OCI-LY1 (cell line): ENCODE results near the gene RBM26.

ENCODE experiments used
- CTCF ChIP-seq: fragments of 200-600 bp; sonication (generic), shearing (Covaris generic); IDR thresholded peaks from 2 replicates; pipeline ENCODE4 v1.5.1; 2017; ENCODE audit warnings: mild to moderate bottlenecking, antibody characterized with exemption, low read length, moderate library complexity, mixed read lengths
- EZH2 ChIP-seq: fragments of 200-600 bp; sonication (generic), shearing (Covaris generic); IDR thresholded peaks from 2 replicates; pipeline ENCODE4 v1.8.0; 2017; ENCODE audit warnings: borderline replicate concordance, mixed run types, mild to moderate bottlenecking, antibody characterized with exemption, low read length, moderate library complexity, mixed read lengths

GRCh38 chr13:79406597-79406908 lies 498 bp upstream of the RBM26 start:
- TF ChIP-seq CTCF (no peak), EZH2 (no peak)
